Upper lobe of left lung (tissue), 6 donors: ENCODE data around the gene PHF21B. TPM values are rescaled to one million over a fixed set of nuclear protein-coding genes. Genes with fewer than 3 reads are reported as not detected.
A peak's percentile ranks its signal among the peaks of the same experiment; 100 is the strongest.
"Not testable (repeated sequence)": the region's sequence is repeated elsewhere in the genome, so short reads cannot be mapped to it uniquely, and the experiment has no call there.

Source experiments
- ATAC-seq, 2 donors: fragments of 200-7000 bp; cut with Tn5 transposase; one replicate each; pipeline ENCODE4 v1.9.1; 2022; ENCODE audit warnings: mild to moderate bottlenecking in 2 of 2, moderate library complexity in 2 of 2; ENCODE audit not compliant: low FRiP score in 2 of 2
- DNase-seq, 2 donors: peaks; one replicate each; pipeline ENCODE4 v3.0.0-alpha.2; 2019 to 2020
- H3K27ac ChIP-seq, 4 donors: fragments of 200-600 bp; sonication (generic); one replicate each; pipeline ENCODE4 v1.5.1; 2016 to 2019
- H3K27me3 ChIP-seq, 4 donors: fragments of 200-600 bp; sonication (generic); one replicate each; pipeline ENCODE4 v1.5.1; 2017 to 2019
- H3K36me3 ChIP-seq, 4 donors: fragments of 200-600 bp; sonication (generic); one replicate each; pipeline ENCODE4 v1.5.1; 2016 to 2019
- H3K4me1 ChIP-seq, 4 donors: fragments of 200-600 bp; sonication (generic); one replicate each; pipeline ENCODE4 v1.5.1; 2018 to 2019
- H3K4me3 ChIP-seq, 4 donors: fragments of 200-600 bp; sonication (generic); one replicate each; pipeline ENCODE4 v1.5.1; 2017 to 2019; ENCODE audit warnings: mild to moderate bottlenecking in 2 of 4, moderate library complexity in 1 of 4
- H3K9me3 ChIP-seq, 4 donors: fragments of 200-600 bp; sonication (generic); one replicate each; pipeline ENCODE4 v1.5.1; 2018 to 2019
- CTCF ChIP-seq, 6 experiments: fragments of 450-650 bp in 4 of 6; fragments of 200-600 bp in 2 of 6; sonication (generic) in 2 of 6; IDR thresholded peaks; one replicate each; pipeline ENCODE4 v1.5.1; 2016 to 2019; ENCODE audit warnings: antibody characterized with exemption in 6 of 6
- EP300 ChIP-seq, 4 donors: sonication (generic); formaldehyde crosslinking; IDR thresholded peaks; one replicate each; pipeline ENCODE4 v1.5.1; 2017; ENCODE audit warnings: antibody characterized with exemption in 4 of 4, control low read depth in 2 of 4
- POLR2A ChIP-seq, 4 donors: fragments of 450-650 bp; IDR thresholded peaks; one replicate each; pipeline ENCODE4 v1.5.1; 2016 to 2017; ENCODE audit warnings: antibody characterized with exemption in 4 of 4, mild to moderate bottlenecking in 2 of 4
- POLR2AphosphoS5 ChIP-seq, 2 donors: sonication (generic); formaldehyde crosslinking; IDR thresholded peaks; one replicate each; pipeline ENCODE4 v1.5.1; 2017; ENCODE audit warnings: antibody characterized with exemption in 2 of 2
- WGBS, 2 donors: methylation state at CpG; one replicate each; pipeline ENCODE4 v1.1.5; 2017 to 2018; 5-methylcytosine and 5-hydroxymethylcytosine counted together
- total RNA-seq, 6 donors: library from RNA; depleted of rRNA in 4 of 6; stranded (reverse); fragments of >200 nt in 4 of 6; gene quantifications; one replicate each; pipeline versions ENCODE4 v1.1.0 to v1.2.1, GENCODE V29; 2016 to 2021
- donor health status: DM: no; HTN: no; CAD: no; lungs with moderate emphysema.
- donor health status: DM: no; HTN: yes; CAD: no; lungs with severe emphysema.

PHF21B gene
- total RNA-seq, 6 donors from 2014 or later, result 0.06 to 0.24 TPM; not detected in 4

DNA sequence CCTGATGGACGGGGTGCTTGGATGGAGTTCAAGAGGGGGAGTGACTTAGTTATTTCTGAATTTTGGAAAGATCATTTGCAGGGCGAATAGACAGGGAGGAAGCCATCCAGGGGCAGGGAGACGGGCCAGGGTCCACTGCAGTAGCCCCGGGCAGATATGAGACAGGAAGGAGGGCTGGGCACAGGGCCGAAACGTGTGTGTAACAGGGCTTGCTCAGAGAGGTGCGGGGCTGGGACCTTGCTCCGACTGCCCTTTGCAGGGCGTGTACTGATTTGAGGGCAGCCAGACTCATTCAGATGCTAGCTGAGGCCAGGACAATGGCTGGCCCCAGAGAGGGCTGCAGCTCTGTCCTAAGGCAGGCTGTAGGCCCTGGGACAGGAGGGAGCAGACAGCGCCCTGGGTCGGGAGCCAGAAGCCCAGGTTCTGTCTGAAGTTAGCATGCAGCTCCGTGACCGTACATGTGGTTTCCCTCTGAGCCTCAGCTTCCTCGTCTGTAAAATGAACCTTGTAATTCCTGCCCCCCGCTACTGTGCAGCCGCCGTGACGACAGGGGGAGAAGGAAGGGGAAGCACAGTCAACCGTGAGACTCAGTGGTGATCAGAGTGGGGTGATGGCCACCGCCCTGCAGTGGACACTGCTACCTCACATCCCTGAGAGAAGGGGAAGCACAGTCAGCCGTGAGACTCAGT is 103.4 kb downstream of the PHF21B start:
- peaks cover 0 to 17% (median 11%) of the 10 kb centered on the region in 4 donors for H3K9me3 ChIP-seq
- WGBS, 2 donors, result 83 to 86% methylated on average over 14 to 21 of the region's 21 CpGs
- no peaks in the 10 kb centered on the region for H3K27me3 ChIP-seq
- no peaks in the 10 kb centered on the region for H3K36me3 ChIP-seq
- no peak overlapping the region for H3K4me3 ChIP-seq
- no peak for TF ChIP-seq POLR2AphosphoS5 (IDR thresholded peaks at IDR 0.05)
- no peak for TF ChIP-seq EP300 (IDR thresholded peaks at IDR 0.05)
- no peak for TF ChIP-seq POLR2A (IDR thresholded peaks at IDR 0.05)
- no peak for TF ChIP-seq CTCF (IDR thresholded peaks at IDR 0.05)
- H3K4me1 ChIP-seq, result no peaks in the 10 kb centered on the region
- no peak overlapping the region for H3K27ac ChIP-seq
- ATAC-seq (peak in 1 of 2 donors; percentile 20), DNase-seq (peak in 1 of 2 donors; percentile 8)

- 50 to 89% methylated on average over 3 to 5 of the region's 5 CpGs for WGBS, 2 donors
- ATAC-seq, H3K36me3 ChIP-seq: not testable (repeated sequence)
Measured at GRCh38 chr22:44904492-44905152, 105.2 kb downstream of the PHF21B start.

DNA sequence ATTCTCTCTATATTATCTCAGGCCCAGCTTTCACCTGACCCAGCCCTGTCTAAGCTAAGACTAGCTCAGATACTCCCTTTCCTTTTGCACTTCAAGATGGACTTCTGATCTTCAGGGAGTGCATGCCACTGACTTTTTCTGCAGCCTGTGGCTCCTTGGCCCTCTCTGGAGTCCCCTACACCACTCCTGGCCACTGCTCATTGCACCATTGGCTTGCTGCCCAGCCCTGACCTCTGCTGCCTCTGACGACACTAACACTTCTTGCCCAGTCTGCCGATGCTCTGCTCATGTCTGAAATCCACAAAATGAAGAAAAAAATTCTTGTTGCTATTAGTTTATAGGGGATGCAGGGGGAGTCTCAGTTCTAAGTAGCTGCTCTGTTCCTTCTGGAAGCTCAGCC is 106.6 kb downstream of the PHF21B start:
- not testable (repeated sequence) for ATAC-seq, H3K4me3 ChIP-seq, H3K36me3 ChIP-seq, H3K4me1 ChIP-seq, DNase-seq, H3K27me3 ChIP-seq, H3K27ac ChIP-seq
- no CpG with 5 or more reads among the region's 2 CpGs for WGBS, 2 donors
- H3K9me3 ChIP-seq, result peaks cover 6 to 25% (median 21%) of the 10 kb centered on the region in 4 donors

More at GRCh38 chr22:44904492-44905152, 105.2 kb downstream of the PHF21B start:
- not testable (repeated sequence) for H3K27ac ChIP-seq, H3K27me3 ChIP-seq, H3K4me3 ChIP-seq, DNase-seq, H3K4me1 ChIP-seq
- peaks cover 6 to 25% (median 21%) of the 10 kb centered on the region in 4 donors for H3K9me3 ChIP-seq

DNA sequence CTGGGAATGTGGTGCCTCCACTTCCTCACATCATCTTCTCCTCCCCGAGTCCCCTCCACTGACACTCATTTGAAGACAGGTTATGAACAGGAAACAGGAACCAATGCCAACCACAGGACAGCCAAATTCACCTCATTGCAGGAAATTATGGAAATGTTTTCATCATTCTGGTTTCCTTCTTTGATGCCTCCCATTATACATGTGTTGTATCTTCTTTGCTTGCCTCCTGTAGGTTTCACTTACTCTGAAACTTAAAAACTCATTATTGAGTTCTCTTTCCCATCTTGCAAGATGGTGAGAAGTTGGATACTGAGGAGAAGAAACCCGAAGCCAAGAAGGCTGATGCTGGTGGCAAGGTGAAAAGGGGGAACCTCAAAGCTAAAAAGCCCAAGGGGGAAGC is 108.5 kb downstream of the PHF21B start:
- H3K4me3 ChIP-seq, result no peak overlapping the region
- H3K27ac ChIP-seq, result no peak overlapping the region
- H3K9me3 ChIP-seq, result peaks cover 6 to 25% (median 21%) of the 10 kb centered on the region in 4 donors
- TF ChIP-seq POLR2A (IDR thresholded peaks at IDR 0.05) (no peak), POLR2AphosphoS5 (IDR thresholded peaks at IDR 0.05) (no peak), EP300 (IDR thresholded peaks at IDR 0.05) (no peak), CTCF (IDR thresholded peaks at IDR 0.05) (no peak)
- H3K27me3 ChIP-seq, result no peaks in the 10 kb centered on the region
- H3K36me3 ChIP-seq, result no peaks in the 10 kb centered on the region
- WGBS, 2 donors, result 72 to 83% methylated on average over 2 of the region's 2 CpGs
- ATAC-seq, result no peak
- H3K4me1 ChIP-seq, result no peaks in the 10 kb centered on the region
- no peak for DNase-seq

GRCh38 chr22:44898236-44898635 is 111.6 kb downstream of the PHF21B start:
- TF ChIP-seq EP300 (IDR thresholded peaks at IDR 0.05), result no peak
- TF ChIP-seq POLR2A (IDR thresholded peaks at IDR 0.05), result no peak
- no peak for TF ChIP-seq POLR2AphosphoS5 (IDR thresholded peaks at IDR 0.05)
- TF ChIP-seq CTCF (IDR thresholded peaks at IDR 0.05), result no peak
- Histone ChIP-seq H3K27me3 (no peaks in the 10 kb centered on the region), H3K36me3 (no peaks in the 10 kb centered on the region), H3K4me3 (no peak overlapping the region), H3K9me3 (peaks cover 6 to 25% (median 21%) of the 10 kb centered on the region in 4 donors), H3K4me1 (no peaks in the 10 kb centered on the region), H3K27ac (no peak overlapping the region)
- no peak for ATAC-seq
- no peak for DNase-seq
- 92 to 93% methylated on average over 6 of the region's 6 CpGs for WGBS, 2 donors
